Skin epidermis (tissue), 12 donors: ENCODE measurements around the gene GABBR1.

Experiments used
- H3K27ac ChIP-seq, 21 experiments: fragments of 200-600 bp; sonication (generic) in 11 of 21; one replicate each; pipeline ENCODE4 v1.5.0; 2020; ENCODE audit warnings: mild to moderate bottlenecking in 3 of 21, inconsistent platforms in 2 of 21, moderate library complexity in 2 of 21
- H3K4me3 ChIP-seq, 7 experiments: fragments of 200-600 bp; sonication (generic) in 2 of 7; one replicate each; pipeline ENCODE4 v1.5.0; 2020; ENCODE audit warnings: inconsistent platforms in 2 of 7, mild to moderate bottlenecking in 2 of 7, moderate library complexity in 1 of 7

Gene GABBR1

DNA sequence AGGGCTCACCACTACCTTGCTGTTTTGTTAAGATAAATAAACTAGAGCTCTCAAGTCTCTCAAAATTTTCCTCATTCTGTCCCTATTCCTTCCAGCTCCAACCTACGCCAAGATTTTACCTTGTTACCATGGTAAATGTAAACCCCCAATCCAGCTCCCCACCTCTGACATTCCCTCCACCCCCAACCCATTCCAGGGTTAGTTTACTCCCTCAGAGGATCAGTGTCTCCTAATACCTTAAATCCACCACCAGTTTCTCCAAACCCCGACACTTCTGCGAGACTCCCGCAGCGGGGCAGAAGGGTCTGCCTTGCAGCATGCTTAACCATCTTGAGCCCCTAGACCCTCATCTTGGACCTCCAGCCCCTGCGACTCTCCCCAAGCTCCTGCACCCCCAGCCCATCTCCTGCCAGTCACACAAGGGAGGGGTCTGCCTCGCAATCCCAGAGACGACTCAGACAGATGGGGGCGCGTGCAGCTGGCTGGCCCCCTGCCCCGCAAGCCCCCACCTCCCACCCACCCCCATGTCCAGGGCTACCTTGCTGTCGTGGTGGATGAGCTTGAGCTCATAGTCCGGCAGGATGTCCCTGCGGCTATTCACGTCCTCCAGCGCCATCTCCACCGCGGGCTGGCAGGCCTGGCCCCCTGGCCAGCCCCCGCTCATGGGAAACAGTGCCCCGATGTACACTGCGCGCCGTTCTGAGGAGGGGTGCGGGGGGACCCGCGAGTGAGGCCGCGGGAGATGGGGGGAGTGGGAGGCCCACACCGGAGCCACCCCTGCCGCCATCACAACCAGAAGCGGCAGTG, 5.8 kb downstream of the GABBR1 start:
- Histone ChIP-seq H3K4me3 (peak overlapping the region; percentile 37 to 56 (median 45)), H3K27ac (peak overlapping the region in 13 of 21 experiments; percentile 16 to 83 (median 62))

DNA sequence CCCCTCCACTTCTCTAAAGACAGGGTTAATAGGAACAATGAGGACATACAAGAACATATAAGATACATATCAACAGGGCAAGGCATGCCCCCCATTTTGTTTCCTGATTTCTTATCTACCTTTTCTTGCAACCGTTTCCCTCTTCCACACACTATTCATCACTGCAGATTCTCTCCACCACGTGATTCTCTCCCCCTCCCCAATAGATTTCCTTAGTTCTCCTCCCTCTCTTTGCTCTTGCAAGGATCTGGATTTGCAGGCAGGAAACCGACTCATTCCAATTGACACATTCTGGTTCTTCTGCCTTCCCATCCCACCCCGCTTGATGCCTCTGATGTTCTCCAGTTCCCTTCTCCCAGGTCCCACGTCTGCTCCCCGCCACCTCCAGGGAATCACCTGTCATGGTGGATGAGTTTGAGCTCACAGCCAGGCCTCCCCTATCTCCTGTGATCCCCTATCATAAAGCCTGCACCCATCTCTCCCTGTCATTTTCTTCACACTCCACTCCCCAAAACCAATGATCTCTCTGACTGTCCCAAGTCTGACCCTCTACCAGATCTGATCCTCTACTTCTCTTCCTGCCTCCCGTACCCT, 7.5 kb downstream of the GABBR1 start:
- Histone ChIP-seq H3K27ac (no peak overlapping the region), H3K4me3 (no peak overlapping the region)

DNA sequence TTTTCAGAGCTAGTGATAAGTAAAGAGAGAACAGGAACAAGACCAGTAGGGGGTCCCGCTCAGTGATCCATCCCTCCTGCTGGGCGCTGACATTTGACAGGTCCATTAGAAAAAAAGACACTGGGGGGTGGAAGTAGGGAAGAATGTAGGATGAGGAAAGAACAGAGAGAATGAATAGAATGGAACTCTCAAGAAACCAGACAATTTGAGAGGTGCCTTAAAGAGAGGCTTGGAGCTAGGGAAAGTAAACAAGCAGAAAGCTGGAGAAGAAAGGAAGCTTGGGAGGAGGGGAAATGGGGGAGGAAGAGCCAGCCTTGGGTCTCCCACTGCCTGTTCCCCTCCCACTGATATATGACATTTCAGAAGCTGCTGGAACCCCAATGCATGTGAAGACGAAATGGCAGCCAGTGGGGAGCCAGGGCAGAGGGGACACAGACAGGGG, 8.4 kb downstream of the GABBR1 start:
- H3K4me3 ChIP-seq: no peak overlapping the region
- H3K27ac ChIP-seq: no peak overlapping the region

- no peak overlapping the region for H3K4me3 ChIP-seq
- no peak overlapping the region for H3K27ac ChIP-seq
These were observed 12.4 kb downstream of the GABBR1 start for GRCh38 chr6:29620630-29621029.

- H3K27ac ChIP-seq: no peak overlapping the region
- no peak overlapping the region for H3K4me3 ChIP-seq
These were observed 13.3 kb downstream of the GABBR1 start for GRCh38 chr6:29619578-29620160.

GRCh38 chr6:29617782-29618554, 15.0 kb downstream of the GABBR1 start:
- Histone ChIP-seq H3K27ac (no peak overlapping the region), H3K4me3 (no peak overlapping the region)

DNA sequence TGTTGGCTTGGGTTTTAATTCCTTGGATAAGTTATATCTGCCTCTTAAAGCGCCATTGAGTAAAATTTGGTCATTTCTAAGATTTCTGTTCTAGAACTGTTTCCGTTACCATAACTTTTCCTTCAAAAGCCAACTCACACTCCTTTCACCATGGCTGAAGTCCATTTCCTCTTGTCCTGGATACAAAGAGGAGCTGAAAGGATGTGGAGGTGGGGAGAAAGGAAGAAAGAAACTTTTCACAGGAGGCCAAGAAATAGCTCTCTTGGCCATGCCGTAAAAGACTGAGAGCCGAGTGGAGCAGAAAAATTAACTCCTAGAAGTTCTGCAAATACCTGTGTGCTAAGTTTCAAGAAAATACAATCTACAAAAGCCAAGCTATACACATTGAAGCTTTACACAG, 21.6 kb downstream of the GABBR1 start:
- H3K27ac ChIP-seq: no peak overlapping the region
- H3K4me3 ChIP-seq: no peak overlapping the region

DNA sequence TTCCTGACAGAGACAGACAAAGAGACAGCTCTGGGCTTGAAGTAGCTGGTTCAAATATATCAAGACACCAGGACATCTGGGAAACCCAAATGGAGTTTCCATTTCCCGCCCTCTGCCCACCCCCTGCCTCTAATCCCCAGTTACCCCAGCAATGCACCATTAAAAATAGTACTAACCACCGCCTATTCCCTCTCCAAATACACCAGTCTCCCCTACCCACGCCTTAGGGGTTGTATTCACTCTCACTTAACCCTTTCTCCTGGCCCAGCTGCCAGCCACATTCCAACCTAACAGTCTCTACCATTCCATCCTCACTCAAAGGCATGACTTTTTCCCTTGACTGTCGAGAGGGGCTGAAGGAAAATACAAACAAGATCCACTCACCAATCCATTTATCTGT, 22.4 kb downstream of the GABBR1 start:
- H3K4me3 ChIP-seq: no peak overlapping the region
- no peak overlapping the region for H3K27ac ChIP-seq

GRCh38 chr6:29608131-29608530, 24.9 kb downstream of the GABBR1 start:
- Histone ChIP-seq H3K4me3 (no peak overlapping the region), H3K27ac (no peak overlapping the region)

DNA sequence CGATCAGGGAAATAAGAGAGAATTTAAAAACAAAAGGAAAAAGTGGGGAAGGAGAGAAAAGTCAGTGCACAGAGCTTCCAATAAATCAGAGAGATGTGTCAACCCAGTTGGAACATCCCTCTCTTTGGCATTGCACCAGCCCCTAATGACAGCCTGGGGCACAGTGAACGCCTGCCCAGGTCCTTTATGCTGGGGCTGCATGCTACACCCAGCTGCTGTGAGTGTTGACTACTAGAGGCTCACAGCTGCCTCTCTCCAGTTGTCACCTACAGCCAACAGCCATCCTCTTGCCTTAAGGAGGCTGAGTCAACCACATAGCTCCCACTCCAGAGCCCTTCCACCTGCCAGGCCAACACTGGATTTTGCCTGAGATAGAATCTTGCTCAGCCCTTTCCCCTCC, 29.1 kb downstream of the GABBR1 start:
- no peak overlapping the region for H3K4me3 ChIP-seq
- H3K27ac ChIP-seq: no peak overlapping the region

DNA sequence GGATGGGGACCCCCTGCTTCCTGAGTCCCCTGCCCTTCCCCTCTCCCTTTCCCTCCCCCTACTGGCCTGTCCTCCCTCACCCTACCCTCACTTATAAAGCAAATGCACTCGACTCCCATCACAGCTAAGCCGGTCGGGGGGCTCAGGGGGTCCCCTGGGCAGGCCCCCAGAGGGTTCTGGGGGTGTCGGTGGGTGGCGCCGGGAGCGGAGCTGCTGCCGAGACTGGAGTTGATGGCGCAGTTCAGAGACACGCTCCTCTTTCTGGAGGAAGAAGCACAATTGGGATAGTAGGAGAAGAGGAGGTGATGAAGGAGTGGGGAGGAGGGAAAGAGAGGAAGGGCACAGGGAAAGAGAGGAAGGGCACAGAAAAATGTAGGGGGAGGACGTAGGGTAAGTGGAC, 29.5 kb downstream of the GABBR1 start:
- Histone ChIP-seq H3K4me3 (no peak overlapping the region), H3K27ac (no peak overlapping the region)

GRCh38 chr6:29602564-29603361, 30.2 kb downstream of the GABBR1 start:
- Histone ChIP-seq H3K27ac (no peak overlapping the region), H3K4me3 (no peak overlapping the region)

DNA sequence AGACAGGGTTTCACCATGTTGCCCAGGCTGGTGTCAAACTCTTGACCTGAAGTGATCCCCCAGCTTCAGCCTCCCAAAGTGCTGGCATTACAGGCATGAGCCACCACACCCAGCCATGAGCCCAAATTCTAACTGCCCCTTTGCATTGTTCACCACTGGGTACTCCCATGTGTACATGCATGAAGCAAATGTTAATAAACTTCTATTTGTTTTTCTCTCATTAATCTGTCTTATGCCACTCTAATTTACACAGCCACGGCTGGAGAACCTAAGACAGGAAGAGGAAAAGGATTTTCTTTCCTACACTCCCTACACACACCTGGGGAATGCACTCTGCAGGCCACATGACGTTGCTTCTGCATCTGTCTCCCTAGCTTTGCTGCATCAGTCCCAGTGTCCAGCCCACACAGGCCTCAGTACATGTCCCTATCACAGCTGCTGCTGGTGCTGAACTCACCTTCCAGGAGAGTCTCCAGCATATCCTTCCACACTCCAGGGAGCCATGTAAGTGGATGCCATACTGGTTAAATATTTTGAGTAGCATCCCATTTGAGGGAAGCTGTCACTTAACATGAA, 34.7 kb downstream of the GABBR1 start:
- Histone ChIP-seq H3K4me3 (no peak overlapping the region), H3K27ac (no peak overlapping the region)

DNA sequence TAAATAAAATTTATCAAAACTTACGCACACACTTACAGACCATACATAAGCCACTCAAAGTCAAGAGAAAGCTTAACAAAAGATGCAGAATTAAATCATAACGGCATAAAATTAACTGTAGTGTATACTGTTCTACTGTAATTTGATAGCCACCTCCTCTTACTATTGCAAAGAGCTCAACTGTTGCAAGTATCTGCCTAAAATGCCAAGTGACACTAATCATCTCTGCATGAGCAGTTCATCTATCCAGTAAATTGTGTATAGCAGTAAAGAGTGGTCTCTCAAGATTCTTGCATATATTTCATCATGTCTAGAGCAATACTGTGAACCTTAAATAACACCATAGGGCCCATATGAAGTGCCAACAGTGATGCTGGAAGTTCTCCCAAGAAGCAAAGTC, 35.8 kb downstream of the GABBR1 start:
- no peak overlapping the region for H3K4me3 ChIP-seq
- H3K27ac ChIP-seq: no peak overlapping the region

DNA sequence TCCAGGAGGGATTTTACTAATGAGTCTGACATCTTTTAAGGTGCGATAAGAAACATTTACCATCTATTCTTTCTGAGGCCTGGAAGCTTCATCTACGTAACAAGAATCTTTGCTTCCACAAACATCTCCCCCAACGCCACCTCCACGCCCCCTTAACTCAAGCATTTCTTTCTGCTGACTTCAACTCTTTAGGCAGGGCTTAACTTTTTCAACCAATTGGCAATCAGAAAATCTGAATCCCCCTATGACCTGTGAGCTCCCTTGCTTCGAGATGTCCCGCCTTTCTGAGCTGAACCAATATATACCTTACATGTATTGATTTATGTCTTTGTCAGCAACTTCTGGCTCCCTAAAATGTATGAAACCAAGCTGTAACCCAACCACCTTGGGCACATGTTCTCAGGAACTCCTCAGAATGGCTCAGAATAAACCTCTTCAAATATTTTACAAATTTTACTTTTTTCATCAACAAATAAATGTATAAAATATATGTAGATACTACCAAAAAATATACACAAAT, 36.5 kb downstream of the GABBR1 start:
- H3K27ac ChIP-seq: no peak overlapping the region

GRCh38 chr6:29593199-29593855, 39.7 kb downstream of the GABBR1 start:
- Histone ChIP-seq H3K4me3 (no peak overlapping the region), H3K27ac (no peak overlapping the region)

More for the DNA sequence above, 36.5 kb downstream of the GABBR1 start:
- H3K4me3 ChIP-seq: no peak overlapping the region

GRCh38 chr6:29591677-29592076, 41.3 kb downstream of the GABBR1 start:
- no peak overlapping the region for H3K4me3 ChIP-seq
- no peak overlapping the region for H3K27ac ChIP-seq

DNA sequence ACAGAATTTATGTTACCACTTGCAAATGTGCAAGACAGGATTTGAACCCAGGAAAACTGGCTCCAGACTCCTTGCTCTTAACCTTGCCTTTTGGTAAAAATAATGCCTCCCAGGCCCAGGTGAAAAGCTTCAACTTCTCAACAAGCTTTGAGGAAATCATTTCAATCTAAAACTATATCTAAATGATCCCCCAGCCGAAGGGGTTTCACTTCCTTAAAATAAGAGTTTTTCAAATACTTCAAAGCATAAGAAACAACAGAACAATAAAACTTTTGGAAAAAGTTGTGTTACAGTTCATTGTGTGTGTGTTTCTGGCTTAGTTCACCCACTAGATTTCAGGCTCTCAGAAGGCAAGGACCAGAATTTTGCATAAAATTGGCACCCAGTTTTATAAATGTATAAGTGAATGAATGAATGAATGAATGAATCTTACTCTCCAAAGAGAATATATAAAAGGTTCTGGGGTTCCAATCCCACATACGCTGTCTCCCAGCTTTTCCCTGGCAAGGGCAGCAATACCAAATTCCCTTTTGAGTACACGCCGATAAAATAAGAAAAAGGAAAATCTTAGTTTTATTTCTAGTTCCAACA, 42.7 kb downstream of the GABBR1 start:
- Histone ChIP-seq H3K4me3 (no peak overlapping the region), H3K27ac (no peak overlapping the region)
